Head of caudate nucleus (tissue), 42 donors: ENCODE measurements around the gene RFX8.

Experiments
- DNase-seq, 42 donors: peaks; one replicate each; pipeline versions ENCODE4 v3.0.0 to v3.0.0-alpha.2; 2020 to 2021; ENCODE audit warnings: mixed read lengths in 7 of 42
- intact Hi-C: fragments of 100-400 bp; cut with DNase I; formaldehyde crosslinking; loops from one replicate; pipeline ENCODE4 v1.15.0; 2022

The RFX8 gene

GRCh38 chr2:101398116-101398821, 76.6 kb downstream of the RFX8 start:
- intact Hi-C loops = no loop called here
- DNase-seq = no peak

- intact Hi-C loops = no loop called here
Measured at GRCh38 chr2:101396316-101396717, 78.6 kb downstream of the RFX8 start.

GRCh38 chr2:101395545-101396315, 79.2 kb downstream of the RFX8 start:
- no peak for DNase-seq
- intact Hi-C loops = no loop called here

More at GRCh38 chr2:101396316-101396717, 78.6 kb downstream of the RFX8 start:
- peak in 3 of 42 donors; percentile 3 to 31 (median 30) for DNase-seq

- intact Hi-C loops = loop anchor here (5.0 to 10.0 kb wide), 2 partner anchors 46 to 113 kb away; no protein-coding TSS in a partner anchor
- peak in 27 of 42 donors; percentile 8 to 62 (median 25) for DNase-seq
Measured at GRCh38 chr2:101388232-101388631, 86.7 kb downstream of the RFX8 start.

GRCh38 chr2:101387151-101387834, 87.6 kb downstream of the RFX8 start, which contains the start of gene CREG2:
Gene CREG2 (minus strand): TSS chr2:101387503. CDS start chr2:101387457, 46 bp downstream.
- intact Hi-C loops = loop anchor here (5.0 to 10.0 kb wide), 2 partner anchors 45 to 112 kb away; no protein-coding TSS in a partner anchor
- DNase-seq = peak; percentile 25 to 92 (median 80)

GRCh38 chr2:101386599-101387150, 88.2 kb downstream of the RFX8 start:
- peak in 28 of 42 donors; percentile 8 to 65 (median 18) for DNase-seq
- intact Hi-C loops = loop anchor here (5.0 to 10.0 kb wide), 2 partner anchors 44 to 112 kb away; no protein-coding TSS in a partner anchor

- no peak for DNase-seq
- intact Hi-C loops = loop anchor here (10.0 kb wide), 1 partner anchor 108 kb away; no protein-coding TSS in a partner anchor
Measured at GRCh38 chr2:101383016-101383541, 91.8 kb downstream of the RFX8 start.

GRCh38 chr2:101382442-101382841, 92.5 kb downstream of the RFX8 start:
- no peak for DNase-seq
- intact Hi-C loops = loop anchor here (10.0 kb wide), 1 partner anchor 108 kb away; no protein-coding TSS in a partner anchor

- peak in 7 of 42 donors; percentile 3 to 79 (median 25) for DNase-seq
- intact Hi-C loops = loop anchor here (10.0 kb wide), 1 partner anchor 106 kb away; no protein-coding TSS in a partner anchor
Measured at GRCh38 chr2:101380376-101380775, 94.5 kb downstream of the RFX8 start.

- DNase-seq = no peak
- intact Hi-C loops = no loop called here
Measured at GRCh38 chr2:101379091-101379490, 95.8 kb downstream of the RFX8 start.

- intact Hi-C loops = no loop called here
- DNase-seq = no peak
Measured at GRCh38 chr2:101375653-101376052, 99.3 kb downstream of the RFX8 start.

GRCh38 chr2:101374821-101375561, 99.9 kb downstream of the RFX8 start:
- intact Hi-C loops = no loop called here
- DNase-seq = no peak

- intact Hi-C loops = no loop called here
- no peak for DNase-seq
Measured at GRCh38 chr2:101372792-101373191, 102.1 kb downstream of the RFX8 start.

- intact Hi-C loops = no loop called here
- DNase-seq = no peak
Measured at GRCh38 chr2:101371636-101372035, 103.3 kb downstream of the RFX8 start.

GRCh38 chr2:101369100-101369499, 105.8 kb downstream of the RFX8 start:
- no peak for DNase-seq
- intact Hi-C loops = no loop called here

- intact Hi-C loops = no loop called here
- no peak for DNase-seq
Measured at GRCh38 chr2:101368376-101368775, 106.5 kb downstream of the RFX8 start.

GRCh38 chr2:101367508-101367907, 107.4 kb downstream of the RFX8 start:
- DNase-seq = no peak
- intact Hi-C loops = no loop called here

GRCh38 chr2:101364878-101365277, 110.0 kb downstream of the RFX8 start:
- DNase-seq = no peak
- intact Hi-C loops = no loop called here
